Activated T-helper 1 cell treated with anti-CD3 and anti-CD28 coated beads, Interleukin-12 subunit alpha, Interleukin-12 subunit beta, Interleukin-2, Interleukin-4 antibody, amounts not matched to agents 30 ng/mL and 10 ng/mL and 1 ng/mL, durations not matched to agents 14 hours and 24 hours and 36 hours (primary cell): ENCODE measurements around the gene RFX6. TPM values are rescaled to one million over a fixed set of nuclear protein-coding genes. Genes with fewer than 3 reads are reported as not detected.

Source experiments
- DNase-seq: peaks from one replicate; pipeline ENCODE4 v3.0.0; 2021; ENCODE audit warnings: low spot score
- H3K27ac Mint-ChIP-seq: one replicate; pipeline ENCODE4 v1.8.0; 2021; ENCODE audit warnings: mild to moderate bottlenecking, mixed read lengths
- H3K27me3 Mint-ChIP-seq: one replicate; pipeline ENCODE4 v1.8.0; 2022; ENCODE audit warnings: mild to moderate bottlenecking, moderate library complexity, mixed read lengths; ENCODE audit not compliant: insufficient read depth
- H3K36me3 Mint-ChIP-seq: one replicate; pipeline ENCODE4 v1.8.0; 2021; ENCODE audit warnings: low read depth, mixed read lengths
- H3K4me1 Mint-ChIP-seq: one replicate; pipeline ENCODE4 v1.8.0; 2021; ENCODE audit warnings: low read depth, mixed read lengths
- H3K4me3 Mint-ChIP-seq: one replicate; pipeline ENCODE4 v1.8.0; 2021; ENCODE audit warnings: mild to moderate bottlenecking, moderate library complexity, mixed read lengths
- H3K9me3 Mint-ChIP-seq: one replicate; pipeline ENCODE4 v1.8.0; 2021; ENCODE audit warnings: mixed read lengths
- intact Hi-C: fragments of 100-400 bp; cut with micrococcal nuclease; formaldehyde crosslinking; loops from one replicate; pipeline ENCODE4 v1.15.1; 2024
- total RNA-seq: library from RNA; stranded (reverse); gene quantifications from 2 replicates; pipeline ENCODE4 v1.2.3, GENCODE V29; 2022

RFX6 gene
- total RNA-seq, 1 donor from 2014 or later: not detected

- Mint-ChIP-seq H3K4me3 (no peak overlapping the region), H3K4me1 (peaks cover 5% of the 10 kb centered on the region), H3K27ac (no peak overlapping the region), H3K27me3 (peaks cover 38% of the 10 kb centered on the region), H3K9me3 (no peaks in the 10 kb centered on the region), H3K36me3 (peaks cover 2% of the 10 kb centered on the region)
- intact Hi-C loops: no loop called here
- DNase-seq: no peak
Measured at GRCh38 chr6:116876107-116876506, 935 bp upstream of the RFX6 start.

GRCh38 chr6:116877743-116878142 is 701 bp downstream of the RFX6 start:
- intact Hi-C loops: no loop called here
- H3K4me3 Mint-ChIP-seq: no peak overlapping the region

GRCh38 chr6:116881236-116881635 is 4.2 kb downstream of the RFX6 start:
- Mint-ChIP-seq H3K36me3 (no peaks in the 10 kb centered on the region), H3K9me3 (no peaks in the 10 kb centered on the region), H3K4me3 (no peak overlapping the region), H3K4me1 (peaks cover 2% of the 10 kb centered on the region), H3K27ac (no peak overlapping the region), H3K27me3 (peaks cover 30% of the 10 kb centered on the region)
- intact Hi-C loops: no loop called here
- DNase-seq: no peak

More at GRCh38 chr6:116877743-116878142, 701 bp downstream of the RFX6 start:
- no peak for DNase-seq
- no peak overlapping the region for H3K27ac Mint-ChIP-seq
- peaks cover 2% of the 10 kb centered on the region for H3K36me3 Mint-ChIP-seq
- H3K4me1 Mint-ChIP-seq: peaks cover 5% of the 10 kb centered on the region
- peaks cover 39% of the 10 kb centered on the region for H3K27me3 Mint-ChIP-seq
- no peaks in the 10 kb centered on the region for H3K9me3 Mint-ChIP-seq

GRCh38 chr6:116883005-116883404 is 6.0 kb downstream of the RFX6 start:
- H3K4me1 Mint-ChIP-seq: no peaks in the 10 kb centered on the region
- H3K4me3 Mint-ChIP-seq: no peak overlapping the region
- DNase-seq: no peak
- H3K36me3 Mint-ChIP-seq: no peaks in the 10 kb centered on the region
- H3K27ac Mint-ChIP-seq: no peak overlapping the region
- H3K27me3 Mint-ChIP-seq: peaks cover 15% of the 10 kb centered on the region
- no peaks in the 10 kb centered on the region for H3K9me3 Mint-ChIP-seq
- intact Hi-C loops: no loop called here

GRCh38 chr6:116884530-116884929 is 7.5 kb downstream of the RFX6 start:
- H3K36me3 Mint-ChIP-seq: no peaks in the 10 kb centered on the region
- peaks cover 12% of the 10 kb centered on the region for H3K27me3 Mint-ChIP-seq
- no peak overlapping the region for H3K27ac Mint-ChIP-seq
- no peaks in the 10 kb centered on the region for H3K9me3 Mint-ChIP-seq
- H3K4me1 Mint-ChIP-seq: no peaks in the 10 kb centered on the region
- intact Hi-C loops: no loop called here
- no peak overlapping the region for H3K4me3 Mint-ChIP-seq
- no peak for DNase-seq

- H3K4me3 Mint-ChIP-seq: no peak overlapping the region
- DNase-seq: no peak
- no peaks in the 10 kb centered on the region for H3K4me1 Mint-ChIP-seq
- no peak overlapping the region for H3K27ac Mint-ChIP-seq
- intact Hi-C loops: no loop called here
- H3K9me3 Mint-ChIP-seq: no peaks in the 10 kb centered on the region
- H3K36me3 Mint-ChIP-seq: no peaks in the 10 kb centered on the region
- peaks cover 4% of the 10 kb centered on the region for H3K27me3 Mint-ChIP-seq
Measured at GRCh38 chr6:116887168-116887567, 10.1 kb downstream of the RFX6 start.

GRCh38 chr6:116887894-116888293 is 10.9 kb downstream of the RFX6 start:
- DNase-seq: no peak
- Mint-ChIP-seq H3K4me3 (no peak overlapping the region), H3K4me1 (no peaks in the 10 kb centered on the region), H3K27me3 (peaks cover 2% of the 10 kb centered on the region), H3K36me3 (no peaks in the 10 kb centered on the region), H3K9me3 (no peaks in the 10 kb centered on the region), H3K27ac (no peak overlapping the region)
- intact Hi-C loops: no loop called here

- DNase-seq: no peak
- Mint-ChIP-seq H3K4me3 (no peak overlapping the region), H3K27me3 (no peaks in the 10 kb centered on the region), H3K9me3 (no peaks in the 10 kb centered on the region), H3K27ac (no peak overlapping the region), H3K36me3 (no peaks in the 10 kb centered on the region), H3K4me1 (no peaks in the 10 kb centered on the region)
- intact Hi-C loops: no loop called here
Measured at GRCh38 chr6:116888732-116889360, 11.8 kb downstream of the RFX6 start.

- Mint-ChIP-seq H3K4me3 (no peak overlapping the region), H3K36me3 (no peaks in the 10 kb centered on the region)
- intact Hi-C loops: no loop called here
Measured at GRCh38 chr6:116894669-116895068, 17.6 kb downstream of the RFX6 start.

GRCh38 chr6:116895935-116896334 is 18.9 kb downstream of the RFX6 start:
- no peaks in the 10 kb centered on the region for H3K9me3 Mint-ChIP-seq
- intact Hi-C loops: no loop called here
- H3K27me3 Mint-ChIP-seq: no peaks in the 10 kb centered on the region
- no peak overlapping the region for H3K4me3 Mint-ChIP-seq
- no peaks in the 10 kb centered on the region for H3K4me1 Mint-ChIP-seq
- H3K36me3 Mint-ChIP-seq: no peaks in the 10 kb centered on the region
- no peak overlapping the region for H3K27ac Mint-ChIP-seq
- no peak for DNase-seq

More at GRCh38 chr6:116894669-116895068, 17.6 kb downstream of the RFX6 start:
- H3K27me3 Mint-ChIP-seq: no peaks in the 10 kb centered on the region
- no peak overlapping the region for H3K27ac Mint-ChIP-seq
- H3K4me1 Mint-ChIP-seq: no peaks in the 10 kb centered on the region
- no peaks in the 10 kb centered on the region for H3K9me3 Mint-ChIP-seq
- DNase-seq: no peak

- intact Hi-C loops: no loop called here
- DNase-seq: no peak
- Mint-ChIP-seq H3K9me3 (no peaks in the 10 kb centered on the region), H3K27me3 (no peaks in the 10 kb centered on the region), H3K27ac (no peak overlapping the region), H3K4me3 (no peak overlapping the region), H3K4me1 (no peaks in the 10 kb centered on the region), H3K36me3 (no peaks in the 10 kb centered on the region)
Measured at GRCh38 chr6:116902634-116903033, 25.6 kb downstream of the RFX6 start.

- no peaks in the 10 kb centered on the region for H3K9me3 Mint-ChIP-seq
Measured at GRCh38 chr6:116922853-116923548, 46.0 kb downstream of the RFX6 start.

GRCh38 chr6:116924245-116924644 is 47.2 kb downstream of the RFX6 start:
- intact Hi-C loops: no loop called here
- Mint-ChIP-seq H3K4me1 (no peaks in the 10 kb centered on the region), H3K27me3 (no peaks in the 10 kb centered on the region), H3K36me3 (no peaks in the 10 kb centered on the region), H3K27ac (no peak overlapping the region), H3K4me3 (no peak overlapping the region), H3K9me3 (no peaks in the 10 kb centered on the region)
- no peak for DNase-seq

More at GRCh38 chr6:116922853-116923548, 46.0 kb downstream of the RFX6 start:
- no peak overlapping the region for H3K27ac Mint-ChIP-seq
- intact Hi-C loops: no loop called here
- H3K36me3 Mint-ChIP-seq: no peaks in the 10 kb centered on the region
- DNase-seq: no peak
- H3K4me3 Mint-ChIP-seq: no peak overlapping the region
- H3K27me3 Mint-ChIP-seq: no peaks in the 10 kb centered on the region
- H3K4me1 Mint-ChIP-seq: no peaks in the 10 kb centered on the region
